ENCODE data around the gene UNC93A.
"Not testable (repeated sequence)": the region's sequence is repeated elsewhere in the genome, so short reads cannot be mapped to it uniquely, and the experiment has no call there.

UNC93A gene

GRCh38 chr6:167293590-167294091, 2.5 kb downstream of the UNC93A start:
- no peak for DNase-seq (ENCODE audit: low read depth)

- no peak for DNase-seq (ENCODE audit: low read depth)
Observed at GRCh38 chr6:167294241-167294640, 3.1 kb downstream of the UNC93A start.

- no peak for DNase-seq (ENCODE audit: low read depth)
Observed at GRCh38 chr6:167294651-167295494, 3.8 kb downstream of the UNC93A start.

GRCh38 chr6:167295495-167296292, 4.6 kb downstream of the UNC93A start:
- no peak for DNase-seq (ENCODE audit: low read depth)

- no peak for DNase-seq (ENCODE audit: low read depth)
Observed at GRCh38 chr6:167296293-167296690, 5.2 kb downstream of the UNC93A start.

- no peak for DNase-seq (ENCODE audit: low read depth)
Observed at GRCh38 chr6:167296902-167297301, 5.8 kb downstream of the UNC93A start.

GRCh38 chr6:167298127-167298526, 7.0 kb downstream of the UNC93A start:
- no peak for DNase-seq (ENCODE audit: low read depth)

GRCh38 chr6:167299641-167300308, 8.7 kb downstream of the UNC93A start:
- no peak for DNase-seq (ENCODE audit: low read depth)

- DNase-seq (ENCODE audit: low read depth): no peak
Observed at GRCh38 chr6:167300902-167301777, 10.0 kb downstream of the UNC93A start.

GRCh38 chr6:167302074-167302473, 11.0 kb downstream of the UNC93A start:
- no peak for DNase-seq (ENCODE audit: low read depth)

GRCh38 chr6:167302796-167303195, 11.7 kb downstream of the UNC93A start:
- DNase-seq (ENCODE audit: low read depth): no peak

- DNase-seq (ENCODE audit: low read depth): no peak
Observed at GRCh38 chr6:167303675-167304625, 12.8 kb downstream of the UNC93A start.

GRCh38 chr6:167304912-167305311, 13.8 kb downstream of the UNC93A start:
- no peak for DNase-seq (ENCODE audit: low read depth)

GRCh38 chr6:167305796-167306195, 14.7 kb downstream of the UNC93A start:
- no peak for DNase-seq (ENCODE audit: low read depth)

GRCh38 chr6:167306401-167306998, 15.4 kb downstream of the UNC93A start:
- DNase-seq (ENCODE audit: low read depth): no peak

- DNase-seq (ENCODE audit: low read depth): no peak
Observed at GRCh38 chr6:167307342-167307955, 16.3 kb downstream of the UNC93A start.

GRCh38 chr6:167308207-167308606, 17.1 kb downstream of the UNC93A start:
- no peak for DNase-seq (ENCODE audit: low read depth)

GRCh38 chr6:167309355-167310192, 18.5 kb downstream of the UNC93A start:
- not testable (repeated sequence) for DNase-seq (ENCODE audit: low read depth)
